ENCODE data around the gene TP73. TPM values are rescaled to one million over a fixed set of nuclear protein-coding genes. Genes with fewer than 3 reads are reported as not detected.

Gene TP73
- total RNA-seq, 1 experiment from 2014 or later: 10.0 TPM

DNA sequence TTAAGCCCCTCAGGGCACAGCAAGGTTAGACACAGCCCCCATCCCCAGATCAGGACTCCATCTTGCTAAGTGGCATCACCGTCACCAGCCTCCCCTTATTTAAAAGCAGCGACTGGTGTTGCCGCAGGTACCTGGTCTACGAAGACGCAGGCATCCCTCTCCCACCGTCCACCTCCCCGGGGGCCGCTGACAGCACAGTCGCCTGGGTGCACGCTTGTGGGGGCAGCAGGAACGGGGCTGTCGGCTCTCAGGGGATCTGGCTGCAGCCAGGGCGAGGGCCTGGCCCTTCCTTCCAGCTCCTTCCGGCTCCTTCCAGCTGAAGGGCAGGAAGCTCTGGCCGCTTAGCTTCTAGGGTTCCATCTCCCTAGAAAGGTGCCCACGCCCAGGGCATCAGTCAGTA lies 82.3 kb downstream of the TP73 start:
- POLR2A ChIA-PET (ENCODE audit: low non-redundant PET): no interaction called here
- Histone ChIP-seq H3K4me3 (ENCODE audit: low read depth, low read length, poor library complexity, severe bottlenecking) (no peak overlapping the region), H3K27ac (ENCODE audit: low read depth, low read length, poor library complexity, severe bottlenecking) (no peak overlapping the region), H3K36me3 (ENCODE audit: insufficient read depth, low read length, poor library complexity, severe bottlenecking) (peaks cover 9% of the 10 kb centered on the region), H3K27me3 (replicated peaks; ENCODE audit: insufficient read depth, low read depth, low read length, poor library complexity) (no peaks in the 10 kb centered on the region), H3K4me1 (ENCODE audit: insufficient read depth, low read length, poor library complexity, severe bottlenecking) (no peaks in the 10 kb centered on the region), H3K9me3 (ENCODE audit: low read depth, low read length, poor library complexity, severe bottlenecking) (no peaks in the 10 kb centered on the region)
- CTCF ChIA-PET: interaction anchor here (0.9 kb wide), 1 partner anchor 10 kb away, joined by 3 read pairs; no protein-coding TSS in a partner anchor
- intact Hi-C loops (cut with micrococcal nuclease; ENCODE audit: unreplicated experiment): no loop called here
- DNase-seq (ENCODE audit: low spot score): no peak
- no peak for TF ChIP-seq EZH2 (IDR thresholded peaks at IDR 0.05; ENCODE audit: borderline replicate concordance, low read depth, low read length, poor library complexity, severe bottlenecking)
- no TSS peak for BruUV-seq (replicated peaks)

GRCh38 chr1:3735027-3735681 lies 82.8 kb downstream of the TP73 start:
- H3K36me3 ChIP-seq (ENCODE audit: insufficient read depth, low read length, poor library complexity, severe bottlenecking): peaks cover 12% of the 10 kb centered on the region
- POLR2A ChIA-PET (ENCODE audit: low non-redundant PET): interaction anchor here (0.7 kb wide), 1 partner anchor 114 kb away, joined by 3 read pairs; no protein-coding TSS in a partner anchor
- H3K27me3 ChIP-seq (replicated peaks; ENCODE audit: insufficient read depth, low read depth, low read length, poor library complexity): no peaks in the 10 kb centered on the region
- no TSS peak for BruUV-seq (replicated peaks)
- CTCF ChIA-PET: interaction anchor here (0.9 kb wide), 1 partner anchor 11 kb away, joined by 3 read pairs; no protein-coding TSS in a partner anchor
- TF ChIP-seq, protein P1, sequence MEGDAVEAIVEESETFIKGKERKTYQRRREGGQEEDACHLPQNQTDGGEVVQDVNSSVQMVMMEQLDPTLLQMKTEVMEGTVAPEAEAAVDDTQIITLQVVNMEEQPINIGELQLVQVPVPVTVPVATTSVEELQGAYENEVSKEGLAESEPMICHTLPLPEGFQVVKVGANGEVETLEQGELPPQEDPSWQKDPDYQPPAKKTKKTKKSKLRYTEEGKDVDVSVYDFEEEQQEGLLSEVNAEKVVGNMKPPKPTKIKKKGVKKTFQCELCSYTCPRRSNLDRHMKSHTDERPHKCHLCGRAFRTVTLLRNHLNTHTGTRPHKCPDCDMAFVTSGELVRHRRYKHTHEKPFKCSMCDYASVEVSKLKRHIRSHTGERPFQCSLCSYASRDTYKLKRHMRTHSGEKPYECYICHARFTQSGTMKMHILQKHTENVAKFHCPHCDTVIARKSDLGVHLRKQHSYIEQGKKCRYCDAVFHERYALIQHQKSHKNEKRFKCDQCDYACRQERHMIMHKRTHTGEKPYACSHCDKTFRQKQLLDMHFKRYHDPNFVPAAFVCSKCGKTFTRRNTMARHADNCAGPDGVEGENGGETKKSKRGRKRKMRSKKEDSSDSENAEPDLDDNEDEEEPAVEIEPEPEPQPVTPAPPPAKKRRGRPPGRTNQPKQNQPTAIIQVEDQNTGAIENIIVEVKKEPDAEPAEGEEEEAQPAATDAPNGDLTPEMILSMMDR (conservative IDR thresholded peaks at IDR 0.05; ENCODE audit: low read depth, low read length): no peak
- TF ChIP-seq EZH2 (IDR thresholded peaks at IDR 0.05; ENCODE audit: borderline replicate concordance, low read depth, low read length, poor library complexity, severe bottlenecking): no peak
- H3K9me3 ChIP-seq (ENCODE audit: low read depth, low read length, poor library complexity, severe bottlenecking): no peaks in the 10 kb centered on the region
- intact Hi-C loops (cut with micrococcal nuclease; ENCODE audit: unreplicated experiment): no loop called here
- H3K4me1 ChIP-seq (ENCODE audit: insufficient read depth, low read length, poor library complexity, severe bottlenecking): no peaks in the 10 kb centered on the region
- H3K4me3 ChIP-seq (ENCODE audit: low read depth, low read length, poor library complexity, severe bottlenecking): no peak overlapping the region
- no peak overlapping the region for H3K27ac ChIP-seq (ENCODE audit: low read depth, low read length, poor library complexity, severe bottlenecking)
- DNase-seq (ENCODE audit: low spot score): no peak

GRCh38 chr1:3735688-3736087 lies 83.4 kb downstream of the TP73 start:
- BruUV-seq (replicated peaks): no TSS peak

More at GRCh38 chr1:3735688-3736087, 83.4 kb downstream of the TP73 start:
- intact Hi-C loops (cut with micrococcal nuclease; ENCODE audit: unreplicated experiment): no loop called here
- Histone ChIP-seq H3K27ac (ENCODE audit: low read depth, low read length, poor library complexity, severe bottlenecking) (no peak overlapping the region), H3K27me3 (replicated peaks; ENCODE audit: insufficient read depth, low read depth, low read length, poor library complexity) (no peaks in the 10 kb centered on the region), H3K9me3 (ENCODE audit: low read depth, low read length, poor library complexity, severe bottlenecking) (no peaks in the 10 kb centered on the region), H3K4me3 (ENCODE audit: low read depth, low read length, poor library complexity, severe bottlenecking) (no peak overlapping the region), H3K36me3 (ENCODE audit: insufficient read depth, low read length, poor library complexity, severe bottlenecking) (peaks cover 14% of the 10 kb centered on the region), H3K4me1 (ENCODE audit: insufficient read depth, low read length, poor library complexity, severe bottlenecking) (no peaks in the 10 kb centered on the region)
- TF ChIP-seq EZH2 (IDR thresholded peaks at IDR 0.05; ENCODE audit: borderline replicate concordance, low read depth, low read length, poor library complexity, severe bottlenecking): no peak
- TF ChIP-seq, protein P1 (conservative IDR thresholded peaks at IDR 0.05; ENCODE audit: low read depth, low read length): no peak
- POLR2A ChIA-PET (ENCODE audit: low non-redundant PET): interaction anchor here (0.7 kb wide), 1 partner anchor 114 kb away, joined by 3 read pairs; no protein-coding TSS in a partner anchor
- CTCF ChIA-PET: no interaction called here
- DNase-seq (ENCODE audit: low spot score): no peak

Data from A673 (cell line).